K562 (cell line): ENCODE results near the gene EYA3. TPM values are rescaled to one million over a fixed set of nuclear protein-coding genes. Genes with fewer than 3 reads are reported as not detected.

Experiments used
- ATAC-seq: fragments of 200-7000 bp; cut with Tn5 transposase; 3 replicates; pipeline ENCODE4 v1.9.1; 2020; ENCODE audit warnings: moderate library complexity
- BruUV-seq: library from RNA; stranded (reverse); fragments of 400-500 nt; replicated peaks from 2 replicates; lab custom pipeline; 2021; lab: Mats Ljungman, UMichigan
- CTCF ChIA-PET: fragments of 300-600 bp; formaldehyde crosslinking; extraction: SDS; loops from one replicate; lab custom pipeline; 2021; ENCODE audit warnings: low intra/inter-chr PET ratio; lab: Yijun Ruan, JAX
- POLR2A ChIA-PET: fragments of 300-600, 350-650 bp; sonication (Branson Sonifier 250); formaldehyde crosslinking; extraction: SDS; loops from one replicate; lab custom pipeline; 2021; ENCODE audit warnings: antibody characterized with exemption, inconsistent platforms; lab: Yijun Ruan, JAX
- DNase-seq, 4 experiments: peaks; one replicate each; pipeline versions ENCODE4 v3.0.0 to v3.0.0-alpha.2; 2011 to 2018; ENCODE audit warnings: low spot score in 3 of 4, mixed read lengths in 3 of 4; ENCODE audit errors: extremely low read depth in 1 of 4
- FAIRE-seq: peaks from 2 replicates; lab custom pipeline; 2011; peaks lifted over from hg19 to GRCh38; lab: Jason Lieb, UNC
- H2AFZ ChIP-seq: 2 replicates; pipeline ENCODE4 v1.6.0; 2011; ENCODE audit warnings: low read depth, low read length, control low read depth, inconsistent platforms
- H3K27ac ChIP-seq: fragments of 200-600 bp; 3 replicates; pipeline ENCODE4 v1.8.0; 2011; ENCODE audit warnings: low read depth, mild to moderate bottlenecking, control low read depth, inconsistent platforms, low read length, moderate library complexity, mixed read lengths; ENCODE audit errors: extremely low read depth
- H3K27me3 ChIP-seq, 2 experiments: fragments of 300-600 bp in 1 of 2; 2 replicates in 1 of 2; 3 replicates in 1 of 2; pipeline versions ENCODE4 v1.6.0 to v1.8.0; 2011; ENCODE audit warnings: inconsistent platforms in 2 of 2, low read length in 2 of 2, mild to moderate bottlenecking in 1 of 2, mixed read lengths in 1 of 2, moderate library complexity in 1 of 2; ENCODE audit not compliant: control insufficient read depth in 2 of 2, insufficient read depth in 2 of 2
- H3K36me3 ChIP-seq: fragments of 300-600 bp; 3 replicates; pipeline ENCODE4 v1.8.0; 2011; ENCODE audit warnings: mild to moderate bottlenecking, low read length, inconsistent platforms; ENCODE audit not compliant: control insufficient read depth, insufficient read depth
- H3K4me1 ChIP-seq, 2 experiments: fragments of 200-600 bp in 1 of 2; replicated peaks in 1 of 2; 2 replicates in 1 of 2; 3 replicates in 1 of 2; pipeline versions ENCODE4 v1.5.1 to v1.8.0; 2011; ENCODE audit warnings: inconsistent platforms in 2 of 2, low read length in 2 of 2, mild to moderate bottlenecking in 1 of 2, mixed read lengths in 1 of 2, moderate library complexity in 1 of 2; ENCODE audit not compliant: control insufficient read depth in 2 of 2, insufficient read depth in 2 of 2
- H3K4me2 ChIP-seq: 2 replicates; pipeline ENCODE4 v1.6.1; 2011; ENCODE audit warnings: low read length, control low read depth, inconsistent platforms, mixed read lengths; ENCODE audit not compliant: insufficient read depth
- H3K4me3 ChIP-seq: fragments of 200-600 bp; sonication (generic), shearing (Covaris generic); 2 replicates; pipeline ENCODE4 v1.5.1; 2016; ENCODE audit warnings: control low read depth, inconsistent platforms
- H3K79me2 ChIP-seq: fragments of 200-600 bp; 3 replicates; pipeline ENCODE4 v1.8.0; 2011; ENCODE audit warnings: low read length, inconsistent platforms; ENCODE audit not compliant: control insufficient read depth, insufficient read depth
- H3K9ac ChIP-seq, 2 experiments: 2 replicates each; pipeline versions ENCODE4 v1.6.0 to v1.6.1; 2011; ENCODE audit warnings: low read depth in 2 of 2, low read length in 2 of 2, control low read depth in 1 of 2, inconsistent platforms in 1 of 2, mild to moderate bottlenecking in 1 of 2, mixed read lengths in 1 of 2; ENCODE audit not compliant: insufficient read depth in 1 of 2
- H3K9me1 ChIP-seq: one replicate; pipeline ENCODE4 v1.6.0; 2011; ENCODE audit warnings: inconsistent platforms, mild to moderate bottlenecking, low read length, moderate library complexity; ENCODE audit not compliant: control insufficient read depth, insufficient read depth
- H3K9me3 ChIP-seq: replicated peaks from 2 replicates; pipeline ENCODE4 v1.5.1; 2011; ENCODE audit warnings: low read depth, low read length, inconsistent platforms; ENCODE audit not compliant: control insufficient read depth, insufficient read depth
- H4K20me1 ChIP-seq: replicated peaks from 2 replicates; pipeline ENCODE4 v1.6.1; 2011; ENCODE audit warnings: low read length, inconsistent platforms, mixed read lengths; ENCODE audit not compliant: control insufficient read depth, insufficient read depth
- CGGBP1 ChIP-seq: fragments of 250-450 bp; sonication (Bioruptor Pico); IDR thresholded peaks from 2 replicates; pipeline ENCODE4 v1.9.0; 2021; ENCODE audit warnings: mild to moderate bottlenecking
- EP300 ChIP-seq: IDR thresholded peaks from 2 replicates; pipeline ENCODE4 v1.6.1; 2012; ENCODE audit warnings: low read length, improper control_type of control experiment
- GATAD2A ChIP-seq: fragments of 450-650 bp; IDR thresholded peaks from 2 replicates; pipeline ENCODE4 v1.6.1; 2017
- KDM5B ChIP-seq: fragments of 200-600 bp; sonication (generic); IDR thresholded peaks from 2 replicates; pipeline ENCODE4 v1.6.1; 2012; ENCODE audit warnings: low read depth, mild to moderate bottlenecking, moderate library complexity, low read length, control low read depth, inconsistent platforms; ENCODE audit not compliant: insufficient replicate concordance
- NCOR1 ChIP-seq: fragments of 450-650 bp; IDR thresholded peaks from 2 replicates; pipeline ENCODE4 v1.6.1; 2016; ENCODE audit warnings: mild to moderate bottlenecking, moderate library complexity
- PCBP1 ChIP-seq: fragments of 200-400 bp; formaldehyde crosslinking; IDR thresholded peaks from 2 replicates; pipeline ENCODE4 v1.6.1; 2018; ENCODE audit warnings: mild to moderate bottlenecking, low read depth, low read length; ENCODE audit not compliant: poor library complexity, severe bottlenecking
- SAFB ChIP-seq: fragments of 200-400 bp; formaldehyde crosslinking; IDR thresholded peaks from 2 replicates; pipeline ENCODE4 v1.6.1; 2017; ENCODE audit warnings: low read depth, low read length, borderline replicate concordance
- SMC3 ChIP-seq: conservative IDR thresholded peaks from 2 replicates; pipeline ENCODE4 v1.6.1; 2011; ENCODE audit warnings: low read depth, low read length, improper control_type of control experiment; ENCODE audit not compliant: insufficient read depth
- TAL1 ChIP-seq: fragments of 450-650 bp; IDR thresholded peaks from 2 replicates; pipeline ENCODE4 v1.6.1; 2016; ENCODE audit warnings: mild to moderate bottlenecking
- WHSC1 ChIP-seq: IDR thresholded peaks from one replicate; pipeline ENCODE4 v1.6.1; 2012; ENCODE audit warnings: low read length, control low read depth, inconsistent platforms
- ZBTB12 ChIP-seq: fragments of 250-450 bp; sonication (Bioruptor Pico); IDR thresholded peaks from 2 replicates; pipeline ENCODE4 v1.4.0; 2020
- ZFX ChIP-seq: sonication (generic); formaldehyde crosslinking; IDR thresholded peaks from 2 replicates; pipeline ENCODE4 v1.8.0; 2022; ENCODE audit warnings: mild to moderate bottlenecking, missing genetic modification reagents, moderate library complexity
- ZHX1 ChIP-seq: fragments of 150-350 bp; conservative IDR thresholded peaks from 2 replicates; pipeline ENCODE4 v1.6.1; 2014; ENCODE audit warnings: low read length
- ZNF280B ChIP-seq: fragments of 250-450 bp; sonication (Bioruptor Pico); IDR thresholded peaks from 2 replicates; pipeline ENCODE4 v1.5.1; 2021; ENCODE audit warnings: mild to moderate bottlenecking
- WGBS: fragments of 100-300 bp; shearing (Covaris generic); methylation state at CpG from one replicate; pipeline ENCODE4 v1.1.6; 2016; ENCODE audit warnings: low coverage, mixed read lengths; ENCODE audit not compliant: insufficient coverage; ENCODE audit errors: missing lambda C conversion rate; 5-methylcytosine and 5-hydroxymethylcytosine counted together
- in situ Hi-C: fragments of 300-500 bp; cut with MboI; formaldehyde crosslinking; loops from 4 replicates; pipeline ENCODE4 v1.15.0; 2018; ENCODE audit warnings: inconsistent platforms, mixed read lengths
- intact Hi-C: fragments of 100-400 bp; cut with micrococcal nuclease; formaldehyde crosslinking; loops from 2 replicates; pipeline ENCODE4 v1.14.2; 2022
- polyA plus RNA-seq, 8 experiments: library from polyadenylated mRNA; depleted of rRNA in 4 of 8; stranded (reverse) in 5 of 8; unstranded in 3 of 8; fragments of >200 nt; fragmentation: Nextera tagmentation in 2 of 8; fragmentation: Illumina TruSeq in 1 of 8; extraction: Ambion mirVana in 2 of 8; extraction: Trizol in 1 of 8; gene quantifications; 2 replicates each; pipeline versions ENCODE4 v1.2.1 to v1.2.3, GENCODE V29; 2011 to 2014; ENCODE audit warnings: inconsistent platforms in 1 of 8, missing spikeins in 1 of 8
- total RNA-seq, 7 experiments: library from RNA; depleted of rRNA in 6 of 7; stranded (reverse); fragments of >200 nt in 6 of 7; fragmentation: Illumina TruSeq in 2 of 7; extraction: Trizol in 2 of 7; gene quantifications; 2 replicates each; pipeline versions ENCODE4 v1.2.1 to v1.2.3, GENCODE V29; 2011 to 2021; ENCODE audit warnings: low replicate concordance in 1 of 7

Gene EYA3
- total and polyA plus RNA-seq, 9 of the 15 experiments (the other 6 are each of a cell fraction or from before 2014, with no cell fraction given): 21.7 to 64.0 (median 43.6) TPM

- Histone ChIP-seq H3K79me2 (peaks cover 54% of the 10 kb centered on the region), H3K4me1 (peaks cover 8 to 39% of the 10 kb centered on the region in 2 experiments; a peak in 4 of 5 replicates), H3K36me3 (peaks cover 30% of the 10 kb centered on the region), H3K9me3 (no peaks in the 10 kb centered on the region), H3K9ac (peak overlapping the region; percentile 25 to 56; a peak in 2 of 4 replicates), H3K4me3 (no peak overlapping the region), H4K20me1 (0 out of 2 replicates have a peak, but pooled peaks cover 8% of the 10 kb centered on the region), H2AFZ (no peak overlapping the region), H3K4me2 (peak overlapping the region; percentile 11; the same call in 1 of the 2 replicates), H3K9me1 (no peaks in the 10 kb centered on the region), H3K27me3 (no peaks in the 10 kb centered on the region), H3K27ac (peak overlapping the region; percentile 41)
- peak; percentile 70 for FAIRE-seq
- peak in 1 of 4 experiments; percentile 52 for DNase-seq
- intact Hi-C loops: no loop called here
- ATAC-seq: peak; percentile 52
- WGBS: 4% methylated on average over 4 of the region's 4 CpGs
- no TSS peak for BruUV-seq
- ChIA-PET POLR2A (interaction anchor here (0.6 to 3.1 kb wide), 4 partner anchors 11 to 219 kb away, joined by 3 to 10 read pairs (median 4); no protein-coding TSS in a partner anchor), CTCF (no interaction called here)
- in situ Hi-C loops: no loop called here
- TF ChIP-seq SMC3: no peak
- TF ChIP-seq CGGBP1: no peak
- 0 out of 2 replicates have a peak, but pooled peaks have one; percentile 16 for TF ChIP-seq NCOR1
- no peak for TF ChIP-seq SAFB
- TF ChIP-seq WHSC1: no peak
- TF ChIP-seq EP300: peak; percentile 30; the same call in 1 of the 2 replicates
- TF ChIP-seq ZBTB12 (CRISPR knock-in tag): no peak
- no peak for TF ChIP-seq ZHX1
- TF ChIP-seq ZFX (CRISPR knock-in tag): 0 out of 2 replicates have a peak, but pooled peaks have one; percentile 11
- 0 out of 2 replicates have a peak, but pooled peaks have one; percentile 17 for TF ChIP-seq GATAD2A
- TF ChIP-seq KDM5B: no peak
- TF ChIP-seq ZNF280B (CRISPR knock-in tag): no peak
- TF ChIP-seq TAL1: peak; percentile 42
- no peak for TF ChIP-seq PCBP1
Observed at GRCh38 chr1:28056129-28056925, 32.1 kb downstream of the EYA3 start.
